Limb (tissue), 2 donors: Measurements from ENCODE around the gene LAMP1.
"Not testable (repeated sequence)": the region's sequence is repeated elsewhere in the genome, so short reads cannot be mapped to it uniquely, and the experiment has no call there.

Source experiments
- DNase-seq, 2 donors: peaks; one replicate each; pipeline ENCODE4 v3.0.0-alpha.2; 2016; ENCODE audit errors: extremely low spot score in 2 of 2

LAMP1 gene

GRCh38 chr13:113297370-113298042, 467 bp downstream of the LAMP1 start:
- DNase-seq = no peak

- DNase-seq = no peak
These were observed 1.3 kb downstream of the LAMP1 start for GRCh38 chr13:113298043-113298945.

- no peak for DNase-seq
These were observed 2.9 kb downstream of the LAMP1 start for GRCh38 chr13:113299951-113300350.

- DNase-seq = no peak
These were observed 5.9 kb downstream of the LAMP1 start for GRCh38 chr13:113302986-113303385.

GRCh38 chr13:113304121-113304520, 7.1 kb downstream of the LAMP1 start:
- no peak for DNase-seq

- no peak for DNase-seq
These were observed 8.2 kb downstream of the LAMP1 start for GRCh38 chr13:113305208-113305607.

GRCh38 chr13:113307491-113307890, 10.5 kb downstream of the LAMP1 start:
- DNase-seq = no peak

GRCh38 chr13:113309473-113309872, 12.4 kb downstream of the LAMP1 start:
- DNase-seq = no peak

- not testable (repeated sequence) for DNase-seq
These were observed 17.1 kb downstream of the LAMP1 start for GRCh38 chr13:113314112-113314511.

GRCh38 chr13:113314895-113315470, 17.9 kb downstream of the LAMP1 start:
- DNase-seq = not testable (repeated sequence)

- DNase-seq = no peak
These were observed 19.0 kb downstream of the LAMP1 start for GRCh38 chr13:113315992-113316391.

- no peak for DNase-seq
These were observed 20.0 kb downstream of the LAMP1 start for GRCh38 chr13:113317031-113317430.

GRCh38 chr13:113318956-113319355, 21.9 kb downstream of the LAMP1 start:
- DNase-seq = no peak

GRCh38 chr13:113319371-113319770, 22.3 kb downstream of the LAMP1 start:
- no peak for DNase-seq

- no peak for DNase-seq
These were observed 23.3 kb downstream of the LAMP1 start for GRCh38 chr13:113320226-113320875.

GRCh38 chr13:113321546-113321945, 24.5 kb downstream of the LAMP1 start:
- DNase-seq = no peak

- no peak for DNase-seq
These were observed 25.0 kb downstream of the LAMP1 start for GRCh38 chr13:113322043-113322461.

- no peak for DNase-seq
These were observed 26.0 kb downstream of the LAMP1 start for GRCh38 chr13:113322890-113323651.

GRCh38 chr13:113323869-113324268, 26.8 kb downstream of the LAMP1 start:
- no peak for DNase-seq

- no peak for DNase-seq
These were observed 27.4 kb downstream of the LAMP1 start for GRCh38 chr13:113324398-113324797.

GRCh38 chr13:113325779-113326178, 28.7 kb downstream of the LAMP1 start:
- no peak for DNase-seq
